PC-9 (cell line): ENCODE measurements around the gene CDK5. TPM values are rescaled to one million over a fixed set of nuclear protein-coding genes. Genes with fewer than 3 reads are reported as not detected.

Experiments
- BruUV-seq: library from RNA; stranded (reverse); fragments of 400-500 nt; replicated peaks from 2 replicates; lab custom pipeline; 2021; lab: Mats Ljungman, UMichigan
- CTCF ChIA-PET: fragments of 300-600 bp; sonication (Branson Sonifier 250); formaldehyde crosslinking; loops from one replicate; lab custom pipeline; 2022; ENCODE audit warnings: antibody characterized with exemption; lab: Charles Lee
- POLR2A ChIA-PET: fragments of 300-600 bp; sonication (Branson Sonifier 250); formaldehyde crosslinking; loops from one replicate; lab custom pipeline; 2022; ENCODE audit warnings: antibody characterized with exemption; ENCODE audit not compliant: unreplicated experiment; lab: Charles Lee
- DNase-seq, 2 experiments: peaks; one replicate each; pipeline versions ENCODE4 v3.0.0 to v3.0.0-alpha.2; 2015 to 2022; ENCODE audit warnings: mixed read lengths in 1 of 2
- H2AFZ ChIP-seq: fragments of 200-600 bp; sonication (generic); 2 replicates; pipeline ENCODE4 v1.8.1; 2017; ENCODE audit warnings: antibody characterized with exemption
- H3F3A ChIP-seq: fragments of 200-600 bp; sonication (generic); 2 replicates; pipeline ENCODE4 v1.8.1; 2017; ENCODE audit warnings: antibody characterized with exemption, mild to moderate bottlenecking, low read depth; ENCODE audit not compliant: insufficient read depth
- H3K27ac ChIP-seq: fragments of 200-600 bp; sonication (generic); 2 replicates; pipeline ENCODE4 v1.6.1; 2016; ENCODE audit warnings: mixed run types
- H3K27me3 ChIP-seq: fragments of 200-600 bp; sonication (generic); 2 replicates; pipeline ENCODE4 v1.6.1; 2016; ENCODE audit warnings: low read depth, mixed run types; ENCODE audit not compliant: insufficient read depth
- H3K36me3 ChIP-seq: fragments of 200-600 bp; sonication (generic); 2 replicates; pipeline ENCODE4 v1.6.1; 2016; ENCODE audit warnings: low read depth, mixed run types
- H3K4me1 ChIP-seq: fragments of 200-600 bp; sonication (generic); replicated peaks from 2 replicates; pipeline ENCODE4 v1.6.1; 2016; ENCODE audit warnings: mixed run types; ENCODE audit not compliant: insufficient read depth
- H3K4me2 ChIP-seq: fragments of 200-600 bp; sonication (generic); 2 replicates; pipeline ENCODE4 v1.6.1; 2017; ENCODE audit warnings: mixed run types
- H3K4me3 ChIP-seq: fragments of 200-600 bp; sonication (generic); 2 replicates; pipeline ENCODE4 v1.6.1; 2016; ENCODE audit warnings: mixed run types
- H3K79me2 ChIP-seq: fragments of 200-600 bp; sonication (generic); 2 replicates; pipeline ENCODE4 v1.6.1; 2017; ENCODE audit warnings: low read depth, mixed run types
- H3K9me2 ChIP-seq: fragments of 200-600 bp; sonication (generic); 2 replicates; pipeline ENCODE4 v1.8.1; 2017; ENCODE audit warnings: mild to moderate bottlenecking; ENCODE audit not compliant: insufficient read depth
- H3K9me3 ChIP-seq: fragments of 200-600 bp; sonication (generic); 2 replicates; pipeline ENCODE4 v1.8.1; 2016; ENCODE audit warnings: low read depth; ENCODE audit not compliant: insufficient read depth
- H4K20me1 ChIP-seq: fragments of 200-600 bp; sonication (generic); 2 replicates; pipeline ENCODE4 v1.8.1; 2017; ENCODE audit not compliant: insufficient read depth
- CTCF ChIP-seq: fragments of 200-600 bp; sonication (generic); conservative IDR thresholded peaks from 2 replicates; pipeline ENCODE4 v1.6.1; 2017; ENCODE audit warnings: mixed run types, antibody characterized with exemption, mild to moderate bottlenecking, moderate library complexity
- EZH2 ChIP-seq: fragments of 200-600 bp; sonication (generic); IDR thresholded peaks from 2 replicates; pipeline ENCODE4 v1.8.0; 2017; ENCODE audit warnings: antibody characterized with exemption, low read depth
- intact Hi-C: fragments of 100-400 bp; cut with micrococcal nuclease; formaldehyde crosslinking; loops from one replicate; pipeline ENCODE4 v1.10.0; 2022; ENCODE audit not compliant: unreplicated experiment
- total RNA-seq: library from RNA; stranded (reverse); gene quantifications from 2 replicates; pipeline ENCODE4 v1.2.3, GENCODE V29; 2021

CDK5 gene
- total RNA-seq, 1 experiment from 2014 or later, result 45.7 TPM

- Histone ChIP-seq H2AFZ (no peak overlapping the region), H3K79me2 (peaks cover 54% of the 10 kb centered on the region), H3K27me3 (no peaks in the 10 kb centered on the region), H3K9me3 (no peaks in the 10 kb centered on the region), H3K27ac (no peak overlapping the region), H3K4me1 (no peaks in the 10 kb centered on the region), H3K9me2 (no peaks in the 10 kb centered on the region), H3K4me3 (no peak overlapping the region), H3K4me2 (no peak overlapping the region), H4K20me1 (peaks cover 67% of the 10 kb centered on the region), H3F3A (peaks cover 3% of the 10 kb centered on the region; the same call in 1 of the 2 replicates), H3K36me3 (0 out of 2 replicates have a peak, but pooled peaks cover 5% of the 10 kb centered on the region)
- POLR2A ChIA-PET, result no interaction called here
- DNase-seq, result no peak
- CTCF ChIA-PET, result no interaction called here
- BruUV-seq, result no TSS peak
- intact Hi-C loops, result no loop called here
- TF ChIP-seq EZH2 (no peak), CTCF (no peak)
Observed at GRCh38 chr7:151099486-151100211, 42.0 kb upstream of the CDK5 start.

- H2AFZ ChIP-seq, result no peak overlapping the region
- intact Hi-C loops, result no loop called here
- POLR2A ChIA-PET, result no interaction called here
- TF ChIP-seq CTCF, result no peak
- no peak for TF ChIP-seq EZH2
- peaks cover 13% of the 10 kb centered on the region; the same call in 1 of the 2 replicates for H3F3A ChIP-seq
- peaks cover 82% of the 10 kb centered on the region for H3K79me2 ChIP-seq
- H3K4me2 ChIP-seq, result no peak overlapping the region
- H3K27me3 ChIP-seq, result no peaks in the 10 kb centered on the region
- no peak overlapping the region for H3K4me3 ChIP-seq
- no TSS peak for BruUV-seq
- H3K4me1 ChIP-seq, result no peaks in the 10 kb centered on the region
- H3K9me2 ChIP-seq, result no peaks in the 10 kb centered on the region
- CTCF ChIA-PET, result no interaction called here
- no peaks in the 10 kb centered on the region for H3K36me3 ChIP-seq
- no peak overlapping the region for H3K27ac ChIP-seq
- H3K9me3 ChIP-seq, result no peaks in the 10 kb centered on the region
- no peak for DNase-seq
- peaks cover 73% of the 10 kb centered on the region for H4K20me1 ChIP-seq
Observed at GRCh38 chr7:151095828-151096475, 38.3 kb upstream of the CDK5 start.

- ChIA-PET POLR2A (no interaction called here), CTCF (no interaction called here)
- H3K4me1 ChIP-seq, result no peaks in the 10 kb centered on the region
- no peak overlapping the region for H3K4me3 ChIP-seq
- H3F3A ChIP-seq, result peaks cover 13% of the 10 kb centered on the region; the same call in 1 of the 2 replicates
- no peaks in the 10 kb centered on the region for H3K9me2 ChIP-seq
- no peak overlapping the region for H3K27ac ChIP-seq
- no peak overlapping the region for H2AFZ ChIP-seq
- no peak overlapping the region for H3K4me2 ChIP-seq
- H3K79me2 ChIP-seq, result peaks cover 86% of the 10 kb centered on the region
- no peaks in the 10 kb centered on the region for H3K27me3 ChIP-seq
- no peaks in the 10 kb centered on the region for H3K9me3 ChIP-seq
- no peak for TF ChIP-seq EZH2
- H3K36me3 ChIP-seq, result no peaks in the 10 kb centered on the region
- no peak for DNase-seq
- no TSS peak for BruUV-seq
- H4K20me1 ChIP-seq, result peaks cover 74% of the 10 kb centered on the region
- intact Hi-C loops, result no loop called here
Observed at GRCh38 chr7:151095123-151095797, 37.6 kb upstream of the CDK5 start.
